HepG2 (cell line): Measurements from ENCODE around the gene CSRNP3. TPM values are rescaled to one million over a fixed set of nuclear protein-coding genes. Genes with fewer than 3 reads are reported as not detected.
A peak's percentile ranks its signal among the peaks of the same experiment; 100 is the strongest.

ENCODE experiments used
- ATAC-seq: fragments of 200-7000 bp; cut with Tn5 transposase; 3 replicates; pipeline ENCODE4 v1.9.1; 2020; ENCODE audit warnings: mild to moderate bottlenecking, moderate library complexity
- BruUV-seq: library from RNA; stranded (reverse); fragments of 400-500 nt; replicated peaks from 2 replicates; lab custom pipeline; 2021; lab: Mats Ljungman, UMichigan
- CTCF ChIA-PET: fragments of 300-600 bp; formaldehyde crosslinking; extraction: SDS; loops from one replicate; lab custom pipeline; 2021; ENCODE audit warnings: low total read pairs, inconsistent platforms, low intra/inter-chr PET ratio; lab: Yijun Ruan, JAX
- POLR2A ChIA-PET: fragments of 350-600 bp; sonication (Branson Sonifier 250); formaldehyde crosslinking; loops from one replicate; lab custom pipeline; 2020; ENCODE audit warnings: antibody characterized with exemption, inconsistent platforms; lab: Yijun Ruan, JAX
- DNase-seq: peaks from one replicate; pipeline ENCODE4 v3.0.0-alpha.2; 2015; ENCODE audit warnings: low spot score
- FAIRE-seq: peaks from 3 replicates; lab custom pipeline; 2011; peaks lifted over from hg19 to GRCh38; lab: Jason Lieb, UNC
- H2AFZ ChIP-seq: one replicate; pipeline ENCODE4 v1.6.1; 2011; ENCODE audit warnings: low read length, inconsistent platforms
- H3K27ac ChIP-seq: fragments of 300-600 bp; 3 replicates; pipeline ENCODE4 v1.8.0; 2011; ENCODE audit warnings: mixed run types, mild to moderate bottlenecking, mixed read lengths, low read length, inconsistent platforms; ENCODE audit not compliant: insufficient read depth; ENCODE audit errors: extremely low read length
- H3K27me3 ChIP-seq, 2 experiments: fragments of 200-600 bp in 1 of 2; 2 replicates in 1 of 2; 3 replicates in 1 of 2; pipeline versions ENCODE4 v1.6.0 to v1.8.0; 2011; ENCODE audit warnings: low read length in 2 of 2, mild to moderate bottlenecking in 2 of 2, moderate library complexity in 2 of 2, inconsistent platforms in 1 of 2; ENCODE audit not compliant: insufficient read depth in 2 of 2, control insufficient read depth in 1 of 2
- H3K36me3 ChIP-seq, 2 experiments: fragments of 200-600 bp in 1 of 2; replicated peaks in 1 of 2; 2 replicates in 1 of 2; 3 replicates in 1 of 2; pipeline versions ENCODE4 v1.5.1 to v1.8.0; 2011; ENCODE audit warnings: low read length in 2 of 2, inconsistent platforms in 1 of 2; ENCODE audit not compliant: insufficient read depth in 2 of 2, control insufficient read depth in 1 of 2
- H3K4me1 ChIP-seq: 2 replicates; pipeline ENCODE4 v1.5.1; 2012; ENCODE audit warnings: low read length, inconsistent platforms; ENCODE audit not compliant: insufficient read depth
- H3K4me2 ChIP-seq: 2 replicates; pipeline ENCODE4 v1.6.0; 2011; ENCODE audit warnings: low read depth, low read length, inconsistent platforms
- H3K4me3 ChIP-seq, 3 experiments: fragments of 200-600 bp in 1 of 3; sonication (generic), shearing (Covaris generic) in 1 of 3; replicated peaks in 1 of 3; 2 replicates each; pipeline ENCODE4 v1.5.1; 2011 to 2016; ENCODE audit warnings: low read length in 3 of 3, inconsistent platforms in 2 of 3, low read depth in 2 of 3, mild to moderate bottlenecking in 2 of 3, control low read depth in 1 of 3, mixed read lengths in 1 of 3; ENCODE audit not compliant: insufficient read depth in 1 of 3
- H3K79me2 ChIP-seq: one replicate; pipeline ENCODE4 v1.6.1; 2011; ENCODE audit warnings: low read length, inconsistent platforms; ENCODE audit not compliant: insufficient read depth
- H3K9ac ChIP-seq: 2 replicates; pipeline ENCODE4 v1.6.0; 2011; ENCODE audit warnings: mild to moderate bottlenecking, low read depth, low read length, inconsistent platforms; ENCODE audit not compliant: insufficient read depth
- H3K9me3 ChIP-seq: 2 replicates; pipeline ENCODE4 v1.5.1; 2012; ENCODE audit warnings: mild to moderate bottlenecking, low read length
- H4K20me1 ChIP-seq: 2 replicates; pipeline ENCODE4 v1.6.0; 2011; ENCODE audit warnings: inconsistent platforms, mild to moderate bottlenecking, low read length, moderate library complexity; ENCODE audit not compliant: insufficient read depth
- ADNP ChIP-seq: sonication (generic); formaldehyde crosslinking; IDR thresholded peaks from 2 replicates; pipeline ENCODE4 v1.4.0; 2020; ENCODE audit warnings: missing genetic modification reagents
- RFX1 ChIP-seq: fragments of 450-650 bp; IDR thresholded peaks from 2 replicates; pipeline ENCODE4 v1.6.1; 2017
- SMYD3 ChIP-seq: sonication (generic); formaldehyde crosslinking; IDR thresholded peaks from 2 replicates; pipeline ENCODE4 v1.8.1; 2023; ENCODE audit warnings: mild to moderate bottlenecking, missing genetic modification reagents
- SOX13 ChIP-seq, 3 experiments: fragments of 450-650 bp in 1 of 3; sonication (generic) in 1 of 3; formaldehyde crosslinking in 1 of 3; IDR thresholded peaks in 2 of 3; conservative IDR thresholded peaks in 1 of 3; 2 replicates each; pipeline versions ENCODE4 v1.5.0 to v1.6.1; 2016 to 2020; ENCODE audit warnings: antibody characterized with exemption in 1 of 3, mild to moderate bottlenecking in 1 of 3, missing compliant biosample characterization in 1 of 3, missing genetic modification reagents in 1 of 3, moderate library complexity in 1 of 3
- WGBS: methylation state at CpG from one replicate; pipeline ENCODE4 v1.1.6; 2017; ENCODE audit warnings: low lambda C conversion rate; 5-methylcytosine and 5-hydroxymethylcytosine counted together
- in situ Hi-C: cut with HindIII; loops from 2 replicates; pipeline ENCODE4 v1.10.0; 2017; ENCODE audit warnings: low pct_unique_long_range_greater_than_20kb; ENCODE audit not compliant: extremely low pct_ligation_motif_present
- intact Hi-C: fragments of 100-400 bp; cut with micrococcal nuclease; formaldehyde crosslinking; loops from one replicate; pipeline ENCODE4 v1.10.0; 2022; ENCODE audit not compliant: unreplicated experiment
- polyA plus RNA-seq, 8 experiments: library from polyadenylated mRNA; depleted of rRNA in 3 of 8; stranded (reverse) in 7 of 8; unstranded in 1 of 8; fragments of >200 nt; fragmentation: Illumina TruSeq in 4 of 8; extraction: Trizol in 4 of 8; gene quantifications; 2 replicates each; pipeline versions ENCODE4 v1.2.1 to v1.2.3, GENCODE V29; 2011 to 2016; ENCODE audit warnings: low read depth in 4 of 8, missing spikeins in 1 of 8, mixed read lengths in 1 of 8; ENCODE audit not compliant: insufficient read depth in 1 of 8
- total RNA-seq, 5 experiments: library from RNA; depleted of rRNA; stranded (reverse); fragments of >200 nt; fragmentation: Illumina TruSeq; extraction: Trizol; gene quantifications; 2 replicates each; pipeline ENCODE4 v1.2.3, GENCODE V29; 2016; ENCODE audit warnings: low read depth in 1 of 5
- TF ChIP-seq, protein P1 (sequence below): IDR thresholded peaks from 2 replicates; pipeline ENCODE4 v1.4.0; 2020; ENCODE audit warnings: mild to moderate bottlenecking, missing genetic modification reagents

Gene CSRNP3
- total and polyA plus RNA-seq, 2 of the 13 experiments (the other 11 are each of a cell fraction or from before 2014, with no cell fraction given): not detected

DNA sequence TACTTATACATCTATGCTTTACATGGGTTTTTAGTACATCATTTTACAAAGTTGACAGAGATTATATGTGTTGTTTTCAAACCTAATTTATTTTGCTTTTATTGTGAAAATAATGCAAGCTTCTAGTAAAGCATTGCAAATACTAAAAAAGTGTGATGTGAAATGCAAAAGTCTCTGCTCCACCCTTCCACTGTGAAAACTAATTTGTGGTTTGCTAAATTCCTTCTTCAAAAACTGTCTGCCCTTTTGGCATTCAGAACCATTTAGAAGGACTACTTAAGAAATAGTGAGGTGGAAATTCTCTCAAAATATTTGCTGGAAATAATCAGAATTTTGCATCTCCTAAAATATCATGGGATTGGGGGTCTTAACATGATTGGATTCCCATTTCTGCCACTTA, 78.4 kb downstream of the CSRNP3 start:
- intact Hi-C loops: no loop called here
- H4K20me1 ChIP-seq: no peaks in the 10 kb centered on the region
- no peak overlapping the region for H3K4me3 ChIP-seq
- in situ Hi-C loops: no loop called here
- FAIRE-seq (no peak), DNase-seq (no peak), ATAC-seq (no peak)
- no peaks in the 10 kb centered on the region for H3K27me3 ChIP-seq
- ChIA-PET CTCF (no interaction called here), POLR2A (no interaction called here)
- no peaks in the 10 kb centered on the region for H3K4me1 ChIP-seq
- no peak overlapping the region for H3K9ac ChIP-seq
- no peak overlapping the region for H2AFZ ChIP-seq
- no peak overlapping the region for H3K27ac ChIP-seq
- no TSS peak for BruUV-seq
- H3K36me3 ChIP-seq: no peaks in the 10 kb centered on the region
- no peak for TF ChIP-seq RFX1
- TF ChIP-seq SMYD3 (CRISPR knock-in tag): no peak
- H3K9me3 ChIP-seq: no peaks in the 10 kb centered on the region
- H3K4me2 ChIP-seq: no peak overlapping the region
- H3K79me2 ChIP-seq: no peaks in the 10 kb centered on the region

DNA sequence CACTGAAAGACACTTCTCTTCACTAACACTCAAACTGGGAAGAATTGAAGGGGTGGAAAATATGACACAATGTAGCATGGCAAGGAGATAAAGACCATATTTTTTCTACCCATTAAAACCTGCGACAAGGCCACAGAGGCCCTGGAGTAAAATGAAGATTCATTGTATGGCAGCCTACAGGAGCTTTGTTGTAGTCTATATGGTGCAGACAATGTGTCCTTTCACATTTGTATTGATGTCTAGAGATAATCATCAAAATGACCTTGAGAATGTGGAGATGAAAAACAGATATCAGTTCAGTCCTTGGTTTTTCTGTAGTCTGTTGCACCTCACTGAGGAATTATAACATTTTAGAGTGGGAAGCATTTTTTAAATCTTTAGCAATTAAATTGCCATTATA, 80.1 kb downstream of the CSRNP3 start:
- Histone ChIP-seq H3K9ac (no peak overlapping the region), H3K79me2 (no peaks in the 10 kb centered on the region), H3K27ac (no peak overlapping the region), H3K36me3 (no peaks in the 10 kb centered on the region), H3K27me3 (no peaks in the 10 kb centered on the region), H2AFZ (no peak overlapping the region), H3K4me3 (no peak overlapping the region), H3K9me3 (no peaks in the 10 kb centered on the region), H3K4me1 (no peaks in the 10 kb centered on the region), H3K4me2 (no peak overlapping the region), H4K20me1 (no peaks in the 10 kb centered on the region)
- no TSS peak for BruUV-seq
- WGBS: 14% methylated on average over 1 of the region's 1 CpG
- CTCF ChIA-PET: no interaction called here
- in situ Hi-C loops (no loop called here), intact Hi-C loops (loop anchor here (10.0 kb wide), 1 partner anchor 145 kb away; no protein-coding TSS in a partner anchor)
- FAIRE-seq: no peak
- no peak for DNase-seq
- POLR2A ChIA-PET: no interaction called here
- ATAC-seq: no peak
- no peak for TF ChIP-seq ADNP
- TF ChIP-seq SOX13 (IDR thresholded peaks at IDR 0.05): no peak
- TF ChIP-seq SOX13 (CRISPR knock-in tag; conservative IDR thresholded peaks at IDR 0.05 in 1 of 2, IDR thresholded peaks at IDR 0.05 in 1 of 2): peak in 1 of 2 experiments; percentile 30; a peak in 1 of 4 replicates
- TF ChIP-seq, protein P1, sequence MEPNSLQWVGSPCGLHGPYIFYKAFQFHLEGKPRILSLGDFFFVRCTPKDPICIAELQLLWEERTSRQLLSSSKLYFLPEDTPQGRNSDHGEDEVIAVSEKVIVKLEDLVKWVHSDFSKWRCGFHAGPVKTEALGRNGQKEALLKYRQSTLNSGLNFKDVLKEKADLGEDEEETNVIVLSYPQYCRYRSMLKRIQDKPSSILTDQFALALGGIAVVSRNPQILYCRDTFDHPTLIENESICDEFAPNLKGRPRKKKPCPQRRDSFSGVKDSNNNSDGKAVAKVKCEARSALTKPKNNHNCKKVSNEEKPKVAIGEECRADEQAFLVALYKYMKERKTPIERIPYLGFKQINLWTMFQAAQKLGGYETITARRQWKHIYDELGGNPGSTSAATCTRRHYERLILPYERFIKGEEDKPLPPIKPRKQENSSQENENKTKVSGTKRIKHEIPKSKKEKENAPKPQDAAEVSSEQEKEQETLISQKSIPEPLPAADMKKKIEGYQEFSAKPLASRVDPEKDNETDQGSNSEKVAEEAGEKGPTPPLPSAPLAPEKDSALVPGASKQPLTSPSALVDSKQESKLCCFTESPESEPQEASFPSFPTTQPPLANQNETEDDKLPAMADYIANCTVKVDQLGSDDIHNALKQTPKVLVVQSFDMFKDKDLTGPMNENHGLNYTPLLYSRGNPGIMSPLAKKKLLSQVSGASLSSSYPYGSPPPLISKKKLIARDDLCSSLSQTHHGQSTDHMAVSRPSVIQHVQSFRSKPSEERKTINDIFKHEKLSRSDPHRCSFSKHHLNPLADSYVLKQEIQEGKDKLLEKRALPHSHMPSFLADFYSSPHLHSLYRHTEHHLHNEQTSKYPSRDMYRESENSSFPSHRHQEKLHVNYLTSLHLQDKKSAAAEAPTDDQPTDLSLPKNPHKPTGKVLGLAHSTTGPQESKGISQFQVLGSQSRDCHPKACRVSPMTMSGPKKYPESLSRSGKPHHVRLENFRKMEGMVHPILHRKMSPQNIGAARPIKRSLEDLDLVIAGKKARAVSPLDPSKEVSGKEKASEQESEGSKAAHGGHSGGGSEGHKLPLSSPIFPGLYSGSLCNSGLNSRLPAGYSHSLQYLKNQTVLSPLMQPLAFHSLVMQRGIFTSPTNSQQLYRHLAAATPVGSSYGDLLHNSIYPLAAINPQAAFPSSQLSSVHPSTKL (CRISPR knock-in tag): peak; percentile 12; the same call in 1 of the 2 replicates
